ENCODE data around the gene C1QTNF1.

Gene C1QTNF1

DNA sequence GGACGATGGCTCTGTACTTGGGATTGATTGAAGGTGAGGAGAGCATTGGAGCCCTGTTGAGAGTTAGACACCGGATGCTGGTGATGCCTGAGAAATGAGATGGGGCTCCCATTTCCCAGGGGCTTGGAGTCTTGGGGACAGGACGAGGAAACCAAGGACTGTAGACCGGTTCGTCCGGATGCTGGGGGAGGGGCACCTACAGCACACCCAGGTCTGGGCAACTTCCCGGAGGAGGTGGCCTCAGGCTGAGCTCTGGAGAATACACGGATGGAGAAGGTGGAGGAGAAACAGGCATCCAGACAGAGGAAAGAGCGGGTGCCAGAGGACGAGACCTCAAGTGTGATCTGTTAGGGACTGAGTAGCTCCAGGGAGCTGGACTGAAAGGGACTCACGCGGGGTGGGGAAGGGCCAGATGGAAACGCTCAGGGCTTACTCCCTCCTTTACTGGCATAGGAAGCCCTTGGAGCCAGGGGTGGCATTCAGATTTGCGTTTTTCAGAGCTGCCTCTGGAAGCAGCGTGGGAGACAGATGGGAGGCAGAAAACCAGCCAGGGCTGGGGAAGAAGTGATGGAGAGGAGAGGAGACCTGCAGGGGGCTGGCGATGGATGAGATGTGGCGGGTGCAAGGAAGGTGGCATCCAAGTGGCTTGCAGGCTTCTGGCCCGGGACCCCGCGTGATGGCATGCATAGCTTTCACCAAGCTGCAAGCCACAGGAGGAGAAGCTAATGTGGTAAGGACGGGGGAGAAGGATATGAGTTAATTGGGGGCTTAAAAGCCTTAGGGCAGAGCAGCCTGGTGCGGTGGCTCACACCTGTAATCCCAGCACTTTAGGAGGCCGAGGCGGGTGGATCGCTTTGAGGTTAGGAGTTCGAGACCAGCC is 8.3 kb downstream of the C1QTNF1 start:
- no peak overlapping the region for H3K4me3 ChIP-seq (ENCODE audit: low read length)
- no peaks in the 10 kb centered on the region for H3K9me3 ChIP-seq (ENCODE audit: control insufficient read depth, low read depth, low read length)
- H3K9ac ChIP-seq (ENCODE audit: low read length), result no peak overlapping the region
- no peak overlapping the region for H3K27ac ChIP-seq (ENCODE audit: low read length)
- no peaks in the 10 kb centered on the region for H3K4me1 ChIP-seq (ENCODE audit: control insufficient read depth, low read depth, low read length)
- no peaks in the 10 kb centered on the region for H3K36me3 ChIP-seq (ENCODE audit: control insufficient read depth, low read depth, low read length)
- peaks cover 13% of the 10 kb centered on the region for H3K27me3 ChIP-seq (ENCODE audit: control insufficient read depth, insufficient read depth, low read length)

DNA sequence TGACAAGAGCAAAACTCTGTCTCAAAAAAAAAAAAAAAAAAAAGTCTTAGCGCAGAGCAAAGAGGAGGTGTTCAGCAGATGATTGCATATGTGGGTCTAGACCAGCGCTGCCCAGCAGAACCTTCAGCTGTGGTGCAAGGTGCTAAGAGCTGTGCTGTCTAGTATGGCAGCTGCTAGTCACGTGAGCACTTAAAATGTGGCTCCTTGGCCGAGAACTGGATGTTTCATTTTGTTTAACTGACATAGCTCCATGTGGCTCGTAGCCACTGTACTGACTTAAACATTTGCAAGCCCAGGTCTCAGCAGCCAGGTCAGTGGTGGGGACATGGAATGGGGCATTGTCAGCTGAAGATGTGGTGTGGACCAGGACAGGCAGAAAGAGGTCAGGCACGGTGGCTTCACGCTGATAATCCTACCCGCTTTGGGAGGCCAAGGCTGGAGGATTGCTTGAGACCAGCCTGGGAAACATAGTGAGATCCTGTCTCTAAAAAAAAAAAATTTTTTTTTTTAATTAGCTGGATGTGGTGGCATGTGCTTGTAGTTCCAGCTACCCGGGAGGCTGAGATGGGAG is 9.2 kb downstream of the C1QTNF1 start:
- Histone ChIP-seq H3K27me3 (ENCODE audit: control insufficient read depth, insufficient read depth, low read length) (peaks cover 7% of the 10 kb centered on the region), H3K4me1 (ENCODE audit: control insufficient read depth, low read depth, low read length) (no peaks in the 10 kb centered on the region), H3K4me3 (ENCODE audit: low read length) (no peak overlapping the region), H3K36me3 (ENCODE audit: control insufficient read depth, low read depth, low read length) (no peaks in the 10 kb centered on the region), H3K9ac (ENCODE audit: low read length) (no peak overlapping the region), H3K27ac (ENCODE audit: low read length) (no peak overlapping the region), H3K9me3 (ENCODE audit: control insufficient read depth, low read depth, low read length) (no peaks in the 10 kb centered on the region)

DNA sequence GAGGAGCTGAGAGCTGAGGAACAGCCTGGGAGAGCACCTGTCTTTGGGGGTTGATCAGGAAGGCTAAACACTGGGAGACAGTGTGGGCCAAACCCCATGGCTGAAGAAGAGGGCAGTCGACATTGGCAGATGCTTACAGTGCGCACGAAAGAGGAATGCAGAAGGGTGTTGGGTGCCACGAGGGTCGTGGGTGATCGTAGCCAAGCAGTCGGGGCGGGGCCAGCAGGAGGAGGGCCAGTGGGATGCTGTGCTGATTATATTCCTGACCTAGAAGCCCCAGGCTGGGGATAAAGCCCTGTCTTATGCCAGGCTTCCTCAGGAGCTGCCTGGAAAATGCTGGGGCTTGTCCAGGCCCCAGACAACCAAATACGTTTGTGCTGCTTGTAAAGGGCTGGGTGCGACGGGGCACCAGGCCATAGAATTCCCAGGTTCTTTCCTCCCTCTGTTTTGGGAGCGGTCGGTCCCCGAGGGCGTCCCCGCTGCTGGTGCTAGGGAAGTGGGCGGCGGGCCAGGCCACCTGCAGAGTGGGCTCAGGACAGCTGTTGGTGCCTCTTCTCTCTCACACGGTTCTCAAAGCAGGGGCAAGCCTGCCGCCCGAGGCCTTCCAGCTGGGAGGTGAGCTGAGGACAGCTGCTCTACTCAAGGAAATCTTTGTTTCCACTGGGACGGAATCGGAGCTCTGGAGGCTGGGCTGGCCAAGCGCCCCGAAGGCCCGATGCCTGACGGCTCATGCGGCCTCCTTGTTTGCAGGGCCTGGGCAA is 10.0 kb downstream of the C1QTNF1 start:
- Histone ChIP-seq H3K36me3 (ENCODE audit: control insufficient read depth, low read depth, low read length) (no peaks in the 10 kb centered on the region), H3K27me3 (ENCODE audit: control insufficient read depth, insufficient read depth, low read length) (peaks cover 3% of the 10 kb centered on the region), H3K9me3 (ENCODE audit: control insufficient read depth, low read depth, low read length) (no peaks in the 10 kb centered on the region), H3K9ac (ENCODE audit: low read length) (no peak overlapping the region), H3K27ac (ENCODE audit: low read length) (no peak overlapping the region), H3K4me1 (ENCODE audit: control insufficient read depth, low read depth, low read length) (no peaks in the 10 kb centered on the region), H3K4me3 (ENCODE audit: low read length) (no peak overlapping the region)

DNA sequence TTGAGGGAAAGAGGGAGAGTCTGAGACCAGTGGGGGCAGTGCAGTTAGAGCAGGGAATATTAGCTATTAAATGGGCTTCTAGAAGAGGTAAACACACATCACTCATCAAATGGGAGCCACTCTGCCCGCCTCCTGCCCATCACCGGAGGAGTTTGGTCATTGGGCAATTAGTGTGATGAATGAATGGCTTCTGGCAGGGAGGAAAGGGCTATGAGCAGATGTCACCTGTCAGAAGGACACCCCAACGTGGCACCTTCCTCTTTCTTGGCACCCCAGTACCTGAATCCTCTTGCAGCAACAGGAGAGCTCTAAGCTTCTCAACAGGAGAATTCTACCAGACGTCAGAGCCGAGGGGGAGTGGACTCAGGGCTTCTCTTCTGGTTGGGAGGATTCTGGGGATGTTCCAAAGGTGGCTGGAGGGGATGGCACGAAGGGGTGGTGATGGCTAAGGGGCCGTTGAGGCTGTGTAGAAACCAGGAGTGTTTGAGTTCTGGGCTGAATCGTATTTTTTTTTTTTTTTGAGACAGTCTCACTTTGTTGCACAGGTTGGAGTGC is 11.0 kb downstream of the C1QTNF1 start:
- Histone ChIP-seq H3K27ac (ENCODE audit: low read length) (no peak overlapping the region), H3K4me1 (ENCODE audit: control insufficient read depth, low read depth, low read length) (no peaks in the 10 kb centered on the region), H3K4me3 (ENCODE audit: low read length) (no peak overlapping the region), H3K36me3 (ENCODE audit: control insufficient read depth, low read depth, low read length) (no peaks in the 10 kb centered on the region), H3K9ac (ENCODE audit: low read length) (no peak overlapping the region), H3K27me3 (ENCODE audit: control insufficient read depth, insufficient read depth, low read length) (no peaks in the 10 kb centered on the region), H3K9me3 (ENCODE audit: control insufficient read depth, low read depth, low read length) (no peaks in the 10 kb centered on the region)

DNA sequence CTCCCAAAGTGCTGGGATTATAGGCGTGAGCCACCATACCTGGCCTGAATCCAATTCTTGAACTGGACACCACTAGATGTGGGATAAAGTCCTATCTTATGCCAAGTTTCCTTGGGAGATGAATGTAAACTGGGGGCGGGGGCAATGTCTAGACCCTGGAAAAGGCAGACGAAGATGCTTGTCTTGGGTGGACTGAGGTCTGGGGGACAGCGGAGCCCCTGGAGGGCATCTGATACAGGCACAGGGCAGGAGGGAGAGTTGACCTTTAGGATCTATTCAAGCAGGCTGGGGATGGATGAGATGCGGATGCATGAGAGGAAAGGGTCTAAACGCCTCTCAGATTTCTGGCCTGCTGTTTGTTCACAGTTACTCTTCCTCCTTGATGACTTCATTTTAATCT is 11.7 kb downstream of the C1QTNF1 start:
- H3K9me3 ChIP-seq (ENCODE audit: control insufficient read depth, low read depth, low read length), result no peaks in the 10 kb centered on the region
- H3K4me1 ChIP-seq (ENCODE audit: control insufficient read depth, low read depth, low read length), result no peaks in the 10 kb centered on the region
- no peaks in the 10 kb centered on the region for H3K36me3 ChIP-seq (ENCODE audit: control insufficient read depth, low read depth, low read length)
- no peak overlapping the region for H3K4me3 ChIP-seq (ENCODE audit: low read length)
- no peak overlapping the region for H3K9ac ChIP-seq (ENCODE audit: low read length)
- H3K27ac ChIP-seq (ENCODE audit: low read length), result no peak overlapping the region
- no peaks in the 10 kb centered on the region for H3K27me3 ChIP-seq (ENCODE audit: control insufficient read depth, insufficient read depth, low read length)

DNA sequence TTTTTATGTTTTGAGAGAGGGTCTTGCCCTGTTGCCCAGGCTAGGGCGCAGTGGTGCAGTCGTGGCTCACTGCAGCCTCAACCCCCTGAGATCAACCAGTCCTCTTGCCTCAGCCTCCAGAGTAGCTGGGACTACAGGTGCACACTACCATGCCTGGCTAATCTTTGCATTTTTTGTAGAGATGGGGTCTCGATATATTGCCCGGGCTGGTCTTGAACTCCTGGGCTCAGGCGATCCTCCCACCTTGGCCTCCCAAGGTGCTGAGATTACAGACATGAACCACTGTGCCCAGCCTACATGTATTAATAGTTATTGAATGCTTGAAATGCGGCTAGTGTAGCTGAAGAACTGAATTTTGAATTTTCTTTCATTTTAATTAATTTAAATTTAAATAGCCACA is 12.2 kb downstream of the C1QTNF1 start:
- Histone ChIP-seq H3K36me3 (ENCODE audit: control insufficient read depth, low read depth, low read length) (no peaks in the 10 kb centered on the region), H3K4me1 (ENCODE audit: control insufficient read depth, low read depth, low read length) (no peaks in the 10 kb centered on the region), H3K27ac (ENCODE audit: low read length) (no peak overlapping the region), H3K4me3 (ENCODE audit: low read length) (no peak overlapping the region), H3K9me3 (ENCODE audit: control insufficient read depth, low read depth, low read length) (no peaks in the 10 kb centered on the region), H3K9ac (ENCODE audit: low read length) (no peak overlapping the region), H3K27me3 (ENCODE audit: control insufficient read depth, insufficient read depth, low read length) (no peaks in the 10 kb centered on the region)

DNA sequence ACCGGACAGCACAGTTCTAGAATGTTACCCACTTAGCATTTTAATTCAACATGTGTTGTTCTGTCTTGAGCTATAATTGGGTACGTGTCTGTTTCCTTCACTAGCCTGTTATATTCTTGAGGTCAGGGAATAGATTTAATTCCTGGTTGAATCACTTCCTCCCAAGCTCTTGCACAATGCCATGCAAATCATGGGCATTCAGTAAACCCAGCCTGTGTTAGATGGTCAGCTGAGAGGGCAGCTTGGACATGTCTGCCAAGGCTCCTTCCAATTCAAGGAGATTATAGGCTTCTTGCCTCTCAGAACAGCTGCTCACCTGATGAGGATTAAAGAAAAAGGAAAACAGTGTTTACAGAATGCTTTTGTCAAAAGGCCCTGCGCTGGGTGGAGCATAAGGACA is 12.6 kb downstream of the C1QTNF1 start:
- H3K4me1 ChIP-seq (ENCODE audit: control insufficient read depth, low read depth, low read length), result no peaks in the 10 kb centered on the region
- no peak overlapping the region for H3K9ac ChIP-seq (ENCODE audit: low read length)
- no peaks in the 10 kb centered on the region for H3K27me3 ChIP-seq (ENCODE audit: control insufficient read depth, insufficient read depth, low read length)
- H3K4me3 ChIP-seq (ENCODE audit: low read length), result no peak overlapping the region
- H3K36me3 ChIP-seq (ENCODE audit: control insufficient read depth, low read depth, low read length), result no peaks in the 10 kb centered on the region
- no peaks in the 10 kb centered on the region for H3K9me3 ChIP-seq (ENCODE audit: control insufficient read depth, low read depth, low read length)
- no peak overlapping the region for H3K27ac ChIP-seq (ENCODE audit: low read length)

DNA sequence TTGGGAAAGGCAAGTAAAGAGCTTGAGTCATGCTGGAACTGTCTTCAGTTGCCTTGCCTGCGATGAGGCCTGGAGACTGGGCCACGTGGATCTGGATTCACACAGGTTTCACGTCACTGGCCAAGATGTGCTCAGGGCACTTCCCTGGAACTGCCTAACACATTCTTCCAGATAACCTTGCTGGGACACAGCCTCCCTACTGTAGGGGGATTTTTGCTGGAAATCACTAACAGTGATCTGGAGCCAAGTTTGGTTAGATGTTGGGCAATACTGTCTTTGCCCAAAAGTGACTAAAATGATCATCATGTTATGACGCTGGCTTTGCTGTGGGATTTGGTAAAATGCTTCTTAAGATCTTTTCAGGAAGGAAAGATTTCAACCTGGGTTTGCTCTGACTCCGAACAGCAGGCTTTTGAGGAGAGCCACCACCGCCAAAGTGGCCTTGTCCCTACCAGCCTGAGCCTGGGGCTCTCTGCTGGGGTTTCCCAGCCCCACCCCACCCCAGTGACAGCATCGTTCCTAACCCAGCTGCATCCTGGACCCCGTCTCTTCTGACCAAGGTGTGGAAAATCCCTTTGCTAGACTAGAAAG is 14.7 kb downstream of the C1QTNF1 start:
- Histone ChIP-seq H3K27ac (ENCODE audit: low read length) (no peak overlapping the region), H3K4me1 (ENCODE audit: control insufficient read depth, low read depth, low read length) (no peaks in the 10 kb centered on the region), H3K36me3 (ENCODE audit: control insufficient read depth, low read depth, low read length) (no peaks in the 10 kb centered on the region), H3K27me3 (ENCODE audit: control insufficient read depth, insufficient read depth, low read length) (no peaks in the 10 kb centered on the region), H3K4me3 (ENCODE audit: low read length) (no peak overlapping the region), H3K9me3 (ENCODE audit: control insufficient read depth, low read depth, low read length) (no peaks in the 10 kb centered on the region), H3K9ac (ENCODE audit: low read length) (no peak overlapping the region)

DNA sequence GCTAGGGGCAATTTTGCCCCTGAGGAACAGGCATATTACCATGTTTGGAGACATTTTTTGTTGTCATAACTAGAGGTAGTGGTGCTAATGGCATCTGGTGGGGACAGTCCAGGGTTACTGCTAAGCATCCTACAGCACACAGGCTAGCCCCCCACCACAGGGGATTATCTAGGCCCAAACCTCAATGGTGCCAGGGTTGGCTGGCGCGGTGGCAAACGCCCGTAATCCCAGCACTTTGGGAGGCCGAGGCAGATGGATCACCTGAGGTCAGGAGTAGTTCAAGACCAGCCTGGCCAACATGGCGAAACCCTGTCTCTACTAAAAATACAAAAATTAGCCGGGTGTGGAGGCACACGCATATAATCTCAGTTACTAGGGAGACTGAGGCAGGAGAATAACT is 15.2 kb downstream of the C1QTNF1 start:
- no peaks in the 10 kb centered on the region for H3K9me3 ChIP-seq (ENCODE audit: control insufficient read depth, low read depth, low read length)
- H3K27me3 ChIP-seq (ENCODE audit: control insufficient read depth, insufficient read depth, low read length), result peaks cover 1% of the 10 kb centered on the region
- no peaks in the 10 kb centered on the region for H3K36me3 ChIP-seq (ENCODE audit: control insufficient read depth, low read depth, low read length)
- no peak overlapping the region for H3K27ac ChIP-seq (ENCODE audit: low read length)
- no peak overlapping the region for H3K9ac ChIP-seq (ENCODE audit: low read length)
- no peak overlapping the region for H3K4me3 ChIP-seq (ENCODE audit: low read length)
- H3K4me1 ChIP-seq (ENCODE audit: control insufficient read depth, low read depth, low read length), result no peaks in the 10 kb centered on the region

DNA sequence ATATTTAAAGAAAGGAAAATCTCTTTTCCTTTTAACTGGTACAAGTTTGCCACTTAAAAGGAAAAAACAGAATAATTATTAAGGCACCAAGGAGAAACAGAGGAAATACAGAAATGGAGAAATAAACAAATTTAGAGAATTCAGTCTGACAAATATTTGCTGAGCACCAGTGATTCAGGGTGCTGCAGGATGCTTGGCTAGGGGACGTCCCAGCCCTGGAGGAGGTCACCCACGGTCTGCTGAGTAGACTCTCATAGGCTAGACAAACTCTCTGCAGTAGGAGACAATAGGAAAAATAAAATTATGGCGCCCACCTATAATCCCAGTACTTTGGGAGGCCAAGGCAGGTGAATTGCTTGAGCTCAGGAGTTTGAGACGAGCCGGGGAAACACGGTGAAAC is 15.9 kb downstream of the C1QTNF1 start:
- no peak overlapping the region for H3K9ac ChIP-seq (ENCODE audit: low read length)
- H3K9me3 ChIP-seq (ENCODE audit: control insufficient read depth, low read depth, low read length), result no peaks in the 10 kb centered on the region
- no peaks in the 10 kb centered on the region for H3K4me1 ChIP-seq (ENCODE audit: control insufficient read depth, low read depth, low read length)
- H3K27me3 ChIP-seq (ENCODE audit: control insufficient read depth, insufficient read depth, low read length), result peaks cover 8% of the 10 kb centered on the region
- no peak overlapping the region for H3K27ac ChIP-seq (ENCODE audit: low read length)
- no peaks in the 10 kb centered on the region for H3K36me3 ChIP-seq (ENCODE audit: control insufficient read depth, low read depth, low read length)
- H3K4me3 ChIP-seq (ENCODE audit: low read length), result no peak overlapping the region

DNA sequence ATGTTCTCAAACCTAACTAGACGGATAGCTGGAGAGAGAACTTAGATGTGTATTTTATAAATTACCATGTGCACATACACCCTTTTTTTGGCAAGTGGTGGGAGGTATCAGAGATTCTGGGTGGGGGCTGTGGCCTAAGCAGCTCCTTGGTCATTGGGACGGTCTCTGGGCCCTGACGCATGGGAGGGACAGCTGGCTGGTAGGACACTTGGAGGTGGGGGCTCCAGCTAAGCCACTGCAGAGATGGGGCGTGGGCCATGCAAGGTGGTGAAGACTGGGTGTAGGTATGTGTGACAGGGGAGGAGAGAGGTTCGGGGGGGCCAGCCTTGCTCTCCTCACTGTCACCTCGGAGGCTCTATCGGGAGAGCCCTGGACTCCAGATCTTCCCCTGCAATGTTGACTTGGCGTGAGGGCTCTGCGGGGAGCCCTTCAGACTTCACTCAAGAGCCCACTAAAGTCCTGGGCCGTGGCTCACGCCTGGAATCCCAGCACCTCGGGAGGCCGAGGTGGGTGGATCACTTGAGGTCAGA is 17.1 kb downstream of the C1QTNF1 start:
- Histone ChIP-seq H3K9ac (ENCODE audit: low read length) (no peak overlapping the region), H3K4me1 (ENCODE audit: control insufficient read depth, low read depth, low read length) (no peaks in the 10 kb centered on the region), H3K36me3 (ENCODE audit: control insufficient read depth, low read depth, low read length) (no peaks in the 10 kb centered on the region), H3K27ac (ENCODE audit: low read length) (no peak overlapping the region), H3K4me3 (ENCODE audit: low read length) (no peak overlapping the region), H3K27me3 (ENCODE audit: control insufficient read depth, insufficient read depth, low read length) (peaks cover 9% of the 10 kb centered on the region), H3K9me3 (ENCODE audit: control insufficient read depth, low read depth, low read length) (no peaks in the 10 kb centered on the region)
